GM18499 (cell line): ENCODE data around the gene KCNN4.

ENCODE experiments used
- ATAC-seq: cut with Tn5 transposase; IDR thresholded peaks from one replicate; pipeline ENCODE4 v1.9.1; 2021; ENCODE audit warnings: moderate number of reproducible peaks; ENCODE audit not compliant: insufficient read depth, unreplicated experiment

KCNN4 gene

DNA sequence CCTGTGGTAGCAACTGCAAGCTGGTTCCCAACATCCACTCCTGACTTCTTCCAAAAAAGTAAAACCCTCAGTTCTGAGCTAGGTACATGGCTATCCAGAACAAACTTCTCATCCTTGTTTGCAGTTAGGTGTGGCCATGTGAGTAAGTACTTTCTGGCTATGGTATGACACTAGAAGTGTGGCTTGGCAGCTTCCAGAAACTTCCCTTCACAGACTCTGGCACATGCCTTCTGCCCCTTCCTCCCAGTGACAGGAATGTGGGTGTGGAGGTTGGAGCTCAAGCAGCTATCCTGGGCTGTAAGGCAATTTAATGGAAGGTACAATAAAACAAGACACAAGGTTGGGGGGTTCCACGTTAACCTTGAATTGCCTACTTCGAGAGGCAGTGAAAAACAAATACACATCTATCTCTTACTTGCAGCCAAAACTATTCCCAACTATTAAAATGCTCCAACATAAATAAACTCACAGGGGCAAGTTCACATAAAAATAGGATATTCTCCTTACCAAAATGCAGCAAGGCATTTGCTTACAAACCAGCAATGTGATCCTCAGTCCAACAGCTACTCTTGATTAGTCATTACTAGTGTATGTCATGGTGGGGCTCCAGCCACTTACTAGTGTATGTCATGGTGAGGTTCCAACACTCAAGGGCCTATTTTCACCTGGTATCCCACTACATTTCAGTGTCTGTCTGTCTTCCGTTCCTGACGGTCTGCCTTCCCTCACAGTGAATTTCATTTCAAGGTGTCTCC is 29.1 kb downstream of the KCNN4 start:
- no peak for ATAC-seq

DNA sequence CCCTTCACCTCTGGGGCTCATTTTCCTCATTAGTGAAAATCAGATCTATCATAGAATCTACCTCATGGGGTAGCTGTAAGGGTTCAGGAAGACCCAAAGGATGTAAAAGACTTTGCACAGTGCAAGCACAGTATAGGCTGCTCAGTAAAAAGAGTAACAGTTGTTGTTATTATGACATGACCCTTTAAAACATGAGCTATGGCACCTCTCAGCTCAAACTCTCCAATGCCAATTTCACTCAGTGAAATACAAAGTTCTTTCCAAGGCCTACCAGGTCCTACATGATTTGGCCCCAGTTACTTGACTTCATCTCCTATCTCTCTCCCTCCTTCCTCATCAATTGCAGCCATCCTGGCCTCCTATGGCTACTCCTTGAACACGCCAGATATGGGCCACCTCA is 30.9 kb downstream of the KCNN4 start:
- ATAC-seq = no peak

DNA sequence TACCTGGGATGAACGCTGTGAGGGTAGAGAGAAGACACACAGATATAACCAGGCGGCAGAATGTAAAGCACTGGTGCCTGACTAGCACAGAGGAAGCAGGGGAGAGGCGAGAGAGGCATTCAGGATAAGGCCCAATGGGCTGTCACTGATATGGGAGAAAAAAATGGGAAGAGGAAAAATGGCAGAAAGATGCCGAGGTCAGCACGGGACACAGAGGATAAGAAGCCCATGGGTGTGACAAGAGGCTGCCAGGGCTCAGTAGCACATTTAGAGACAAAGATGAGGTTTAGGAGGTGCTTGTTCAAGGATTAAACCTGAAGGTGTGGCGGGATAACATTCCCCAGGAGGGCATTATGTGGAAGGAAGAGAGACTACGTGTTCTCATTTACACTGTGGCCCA is 31.6 kb downstream of the KCNN4 start:
- no peak for ATAC-seq

DNA sequence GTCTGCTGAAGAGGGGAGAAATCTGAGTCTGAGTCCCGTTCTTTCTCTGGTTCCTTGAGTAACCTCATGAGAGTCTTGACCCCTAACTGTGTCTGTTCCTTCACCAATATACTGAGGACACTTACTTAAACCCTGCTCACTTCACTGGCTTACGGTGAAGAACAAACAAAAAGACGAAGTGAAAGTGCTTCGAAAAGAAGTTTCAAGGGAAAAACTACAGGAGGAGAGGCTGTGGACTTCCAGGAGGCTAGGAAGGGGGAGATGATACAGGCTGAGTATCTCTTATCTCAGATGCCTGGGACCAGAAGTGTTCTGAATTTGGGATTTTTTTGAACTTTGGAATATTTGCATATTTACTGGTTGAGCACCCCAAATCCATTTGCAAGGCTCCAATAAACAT is 32.1 kb downstream of the KCNN4 start:
- ATAC-seq = no peak

DNA sequence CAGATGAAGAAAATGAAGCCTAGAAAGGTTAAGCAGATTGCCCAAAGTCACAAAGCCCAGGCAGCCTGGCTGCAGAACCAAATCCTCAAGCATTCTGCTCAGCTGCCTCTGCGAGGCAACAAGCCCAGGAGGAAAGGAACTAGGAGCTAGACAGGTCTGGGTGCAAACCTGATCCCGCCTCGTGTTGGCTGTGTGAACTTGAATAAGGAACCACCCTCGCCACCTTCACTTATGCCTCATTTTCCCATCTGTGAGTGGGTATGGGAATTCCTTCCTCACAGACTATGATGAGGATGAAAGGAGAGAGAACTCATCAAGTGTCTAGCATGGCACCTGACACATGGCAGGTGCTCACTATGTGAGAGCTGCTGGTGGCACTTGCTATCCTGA is 32.6 kb downstream of the KCNN4 start:
- no peak for ATAC-seq

DNA sequence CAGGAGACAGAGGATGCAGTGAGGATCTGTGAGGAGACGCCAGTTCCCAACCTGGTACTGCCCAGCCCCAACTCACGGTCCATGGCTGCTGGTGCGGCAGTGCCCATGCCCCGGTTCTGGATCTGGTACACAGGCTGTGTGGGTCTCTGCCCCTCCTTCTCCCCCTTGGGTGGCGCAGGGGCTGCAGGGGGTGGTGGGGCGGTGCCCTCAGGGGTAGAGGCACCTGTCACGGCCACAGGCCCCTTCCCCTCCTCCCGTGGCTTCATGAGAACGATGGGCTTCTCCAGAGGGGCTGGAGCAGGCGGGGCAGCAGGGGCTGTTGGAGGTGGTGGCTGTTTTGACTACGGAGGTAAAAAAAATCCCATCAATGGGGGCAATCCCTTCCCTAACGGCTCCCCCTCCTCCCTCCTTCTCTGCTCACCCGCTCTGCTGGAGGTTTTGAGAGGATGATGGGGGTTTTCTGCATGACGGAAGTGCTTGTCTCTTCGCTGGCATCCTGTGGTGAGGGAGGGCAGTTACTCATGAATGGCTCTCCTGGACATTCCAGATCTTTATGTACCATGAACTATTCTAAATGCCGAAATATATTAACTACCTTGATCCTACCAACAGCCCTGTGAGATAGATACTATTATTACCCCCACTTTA is 33.1 kb downstream of the KCNN4 start:
- ATAC-seq = no peak

DNA sequence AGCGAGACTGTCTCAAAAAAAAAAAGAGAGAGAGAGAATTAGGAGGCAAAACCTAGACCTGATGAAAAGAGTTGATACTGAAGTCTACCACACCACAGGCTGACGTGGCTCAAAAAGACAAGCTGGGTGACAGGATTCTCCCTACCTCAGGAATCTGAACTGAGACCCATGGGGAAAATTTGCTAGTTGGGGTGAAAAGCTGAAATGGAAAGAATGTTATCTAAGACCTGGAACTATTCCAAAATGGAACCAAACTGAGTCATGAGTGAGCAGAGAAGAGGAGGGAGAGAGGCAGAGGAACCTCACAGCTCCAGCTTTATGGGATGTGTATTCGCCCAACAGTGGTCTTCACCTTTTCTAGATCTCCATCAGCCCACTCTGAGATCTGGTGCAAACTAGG is 37.7 kb downstream of the KCNN4 start:
- ATAC-seq = no peak

DNA sequence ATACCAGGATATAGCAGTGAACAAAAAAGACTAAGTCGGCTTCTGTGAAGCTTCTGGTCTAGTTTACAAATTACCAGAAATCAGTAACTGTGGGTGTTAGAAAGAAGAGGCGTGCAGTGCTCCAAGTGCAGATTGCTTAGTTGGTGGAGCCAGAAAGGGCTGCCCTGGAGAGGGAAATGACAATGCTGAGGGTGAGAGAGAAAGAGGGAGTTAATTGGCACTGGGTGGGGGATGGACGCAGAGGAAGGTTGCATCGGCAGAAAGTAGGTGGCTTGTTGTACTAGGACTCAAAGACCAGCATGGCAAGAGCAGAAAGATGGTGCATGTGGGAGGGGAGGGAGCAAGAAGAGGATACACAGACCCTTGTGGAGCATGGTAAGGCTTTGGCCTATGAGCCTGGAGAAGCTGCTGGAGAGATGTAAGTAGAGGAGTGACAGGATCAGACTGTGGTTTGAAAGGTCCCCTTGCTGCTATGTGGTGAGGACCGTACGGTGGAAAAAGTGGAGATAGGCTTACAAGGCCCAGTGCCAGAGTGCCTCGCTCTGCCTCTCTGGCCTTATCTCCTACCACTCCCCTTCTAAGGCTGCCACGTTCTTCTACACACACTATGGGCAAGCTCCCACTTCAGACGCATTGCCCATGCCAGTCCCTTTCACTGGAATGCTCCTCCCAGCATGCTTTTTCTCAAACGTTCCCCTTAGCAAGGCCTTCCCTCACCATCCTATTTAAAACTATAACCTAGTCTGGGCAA is 39.5 kb downstream of the KCNN4 start:
- no peak for ATAC-seq

DNA sequence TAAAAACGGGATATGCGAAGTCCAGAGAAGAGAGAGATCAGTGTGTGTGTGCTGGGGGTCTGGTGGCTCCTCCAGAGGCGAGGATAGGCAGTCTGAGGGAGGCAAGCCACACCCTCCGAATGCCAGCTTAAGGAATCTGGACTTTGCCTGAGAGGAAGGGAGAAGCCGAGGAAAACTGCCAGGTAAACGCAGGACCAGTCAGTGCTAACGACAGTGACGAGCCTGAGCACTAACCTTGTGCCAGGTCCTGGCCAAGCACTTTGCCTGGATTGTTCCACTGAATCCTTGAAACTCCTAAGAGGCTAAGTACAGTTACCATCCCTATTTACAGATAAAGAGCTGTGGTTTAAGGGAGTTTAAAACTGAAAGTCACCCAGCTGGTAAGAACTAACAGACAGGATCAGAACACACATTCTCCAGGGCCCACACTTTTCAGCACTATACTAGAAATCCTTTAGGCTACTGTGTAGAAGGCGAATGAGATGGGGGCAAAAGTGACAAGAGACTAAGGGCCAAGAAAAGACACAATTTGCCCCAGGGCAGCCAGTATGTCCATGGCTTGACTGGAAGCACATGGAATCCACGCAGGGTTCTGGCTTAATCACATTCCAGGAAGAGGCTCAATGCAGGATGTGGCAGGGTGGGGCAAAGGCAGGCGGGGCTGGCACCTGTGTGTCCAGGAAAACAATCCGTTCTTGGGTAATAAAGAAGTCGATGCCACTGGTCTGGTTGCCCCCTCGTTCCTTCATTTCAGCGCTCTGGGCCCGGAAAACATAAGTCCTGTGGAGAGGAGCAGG is 41.1 kb downstream of the KCNN4 start:
- no peak for ATAC-seq

DNA sequence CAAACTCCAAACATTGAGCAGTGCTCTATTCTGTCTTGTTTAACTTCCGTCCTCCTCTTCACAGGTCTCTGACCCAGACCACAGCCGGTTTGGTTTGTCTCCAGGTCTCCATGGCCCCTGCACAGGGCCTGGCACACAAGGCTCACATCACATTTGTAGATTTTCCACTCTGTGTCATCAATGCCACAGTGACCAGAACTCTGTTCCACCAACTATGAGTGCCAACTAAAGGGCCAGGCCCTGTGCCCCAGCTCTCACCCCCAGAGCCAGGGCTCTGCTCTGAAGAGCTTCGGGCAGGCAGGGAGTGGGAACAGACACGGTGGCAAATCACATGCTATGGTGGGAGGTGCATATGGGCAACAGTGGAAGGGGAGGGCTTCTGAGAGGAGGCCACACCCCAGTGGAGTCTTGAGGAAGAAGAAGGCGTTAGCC is 42.0 kb downstream of the KCNN4 start:
- no peak for ATAC-seq

DNA sequence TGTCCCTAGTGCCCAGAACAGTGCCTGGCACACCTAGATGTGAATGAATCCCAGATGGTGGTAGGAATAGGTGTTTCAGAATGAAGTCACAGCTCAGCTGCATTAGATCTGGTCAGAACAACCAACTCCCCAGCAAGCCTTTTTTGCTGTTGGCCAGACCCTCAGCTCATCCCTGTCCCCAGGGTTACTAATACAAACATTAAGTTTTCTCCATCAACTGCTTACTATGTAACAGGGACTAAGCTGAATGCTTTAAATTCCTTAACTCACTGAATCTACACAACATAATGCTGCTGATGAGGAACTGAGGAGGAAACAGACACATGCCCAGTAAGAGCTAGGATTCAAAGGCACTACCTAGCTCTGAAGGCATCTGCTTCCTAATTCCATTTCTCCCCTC is 44.8 kb downstream of the KCNN4 start:
- no peak for ATAC-seq

DNA sequence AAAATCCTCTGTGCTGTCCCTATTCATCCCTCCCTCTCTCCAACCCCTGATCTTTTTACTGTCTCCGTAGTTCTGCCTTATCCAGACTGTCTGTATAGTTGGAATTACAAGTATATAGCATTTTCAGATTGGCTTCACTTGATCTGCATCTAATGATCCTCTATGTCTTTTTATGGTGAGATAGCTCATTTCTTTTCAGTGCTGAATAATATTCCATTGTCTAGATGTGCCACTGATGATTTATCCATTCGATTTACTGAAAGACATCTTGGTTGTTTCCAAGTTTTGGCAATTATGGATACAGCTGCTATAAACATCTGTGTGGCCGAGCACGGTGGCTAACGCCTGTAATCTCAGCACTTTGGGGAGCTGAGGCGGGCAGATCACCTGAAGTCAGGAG is 45.8 kb downstream of the KCNN4 start:
- ATAC-seq = no peak

DNA sequence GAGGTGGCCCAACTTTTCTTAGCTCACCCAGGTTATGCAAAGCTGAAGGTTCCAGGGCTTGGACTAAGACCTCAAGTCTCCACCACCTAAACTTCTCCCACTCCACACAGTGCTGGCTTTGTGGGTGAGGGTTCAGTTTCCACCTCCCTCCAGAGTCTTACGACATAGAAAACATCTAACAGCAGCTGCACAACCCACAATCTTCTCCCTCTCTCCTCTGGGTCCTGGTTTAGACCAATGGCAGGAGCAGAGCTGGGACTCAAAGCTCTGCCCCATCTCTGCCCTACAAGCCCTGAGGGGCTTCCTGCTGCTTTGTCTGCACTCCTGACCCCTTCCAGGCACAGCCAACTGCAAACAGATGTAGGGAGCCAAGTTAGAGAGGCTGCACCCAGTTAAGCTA is 48.9 kb downstream of the KCNN4 start:
- ATAC-seq = no peak

DNA sequence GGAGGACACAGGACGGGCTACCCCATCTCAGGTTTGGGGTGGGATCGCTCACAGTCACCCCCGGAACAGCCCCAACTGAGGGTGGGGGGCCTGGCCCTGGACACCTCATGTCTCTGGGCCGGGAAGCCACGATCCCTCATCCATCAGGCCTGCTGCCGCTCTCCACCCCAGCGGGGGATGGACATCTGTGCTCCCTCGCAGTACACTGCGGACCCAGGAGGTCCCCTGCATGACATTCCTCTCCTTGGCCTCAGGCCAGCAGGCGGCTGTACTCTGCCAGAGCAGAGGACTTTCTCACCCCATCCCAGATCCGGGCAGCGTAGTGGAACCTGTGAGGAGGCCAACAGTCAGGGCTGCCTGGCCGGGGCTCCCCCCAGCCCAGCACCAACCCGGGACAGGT is 49.4 kb downstream of the KCNN4 start:
- ATAC-seq = no peak

DNA sequence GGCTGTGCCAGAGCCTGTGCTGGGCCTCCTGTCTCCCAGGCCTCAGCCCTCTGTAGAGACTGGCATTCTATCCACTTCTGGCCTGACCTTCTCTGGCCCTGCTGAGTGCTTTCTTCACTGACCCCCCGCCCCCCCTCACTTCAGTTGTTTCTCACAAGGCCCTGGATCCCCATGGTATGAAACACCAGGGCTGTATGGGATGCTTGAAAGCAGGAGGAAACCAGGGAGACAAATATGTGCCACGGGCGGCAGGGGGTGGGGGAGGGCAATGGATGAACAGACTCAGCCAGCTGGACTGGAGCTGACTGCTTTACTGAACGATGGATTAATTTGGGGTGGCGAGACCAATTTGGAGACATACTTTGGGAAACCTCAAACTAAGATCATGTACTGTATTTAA is 50.9 kb downstream of the KCNN4 start:
- ATAC-seq = no peak

DNA sequence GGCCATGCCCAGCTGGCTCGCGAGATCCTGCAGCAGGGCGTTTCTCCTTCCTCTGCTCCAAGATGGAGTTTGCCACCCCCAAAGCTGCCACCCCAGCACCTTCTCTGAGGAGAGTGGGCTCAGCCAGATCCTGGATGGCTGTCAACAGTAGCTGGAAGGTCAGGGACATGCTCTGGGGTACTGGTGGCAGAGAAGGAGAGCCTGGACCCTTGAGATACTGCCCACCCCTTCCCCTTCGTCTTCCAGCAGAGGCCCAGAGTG is 53.2 kb downstream of the KCNN4 start:
- no peak for ATAC-seq

DNA sequence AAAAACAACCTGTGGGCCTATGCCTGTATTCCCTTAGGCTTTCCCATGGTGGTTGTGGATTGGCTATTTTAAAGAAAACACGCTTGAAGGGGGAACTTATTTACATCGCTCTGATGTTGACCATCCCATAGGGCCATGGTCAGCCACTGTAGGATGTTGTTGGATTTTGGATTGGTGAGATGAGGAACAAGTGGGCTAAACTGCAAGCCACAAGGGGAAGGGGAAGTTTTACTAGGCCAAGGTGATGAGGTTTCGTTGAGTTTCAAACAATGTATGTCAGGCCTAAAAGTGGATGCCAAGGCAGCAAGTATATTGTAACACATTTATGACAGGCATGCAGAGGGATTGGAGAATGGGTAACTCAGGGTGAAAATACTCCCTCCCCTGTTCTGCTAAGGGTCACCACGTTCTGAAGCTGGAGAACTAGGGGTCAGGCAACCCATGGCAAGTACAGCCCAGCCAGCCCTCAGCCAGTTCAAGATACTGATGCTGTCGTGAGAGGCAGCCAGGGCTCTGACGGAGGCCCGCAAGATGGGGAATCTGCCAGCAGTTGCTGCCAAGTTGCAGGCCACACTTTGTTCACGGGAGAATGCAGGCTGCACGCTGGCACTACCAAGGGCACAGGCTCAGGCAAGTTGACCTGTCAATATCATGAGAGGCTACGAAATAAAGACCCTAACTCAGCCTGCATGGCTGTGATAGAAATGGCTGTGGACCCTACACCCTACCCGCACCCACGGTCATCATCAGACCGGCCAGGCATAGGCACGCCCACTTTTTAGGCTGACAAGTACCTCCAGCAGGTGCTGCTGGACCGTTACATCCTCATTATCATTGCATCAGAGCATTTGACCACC is 53.8 kb downstream of the KCNN4 start:
- ATAC-seq = no peak

DNA sequence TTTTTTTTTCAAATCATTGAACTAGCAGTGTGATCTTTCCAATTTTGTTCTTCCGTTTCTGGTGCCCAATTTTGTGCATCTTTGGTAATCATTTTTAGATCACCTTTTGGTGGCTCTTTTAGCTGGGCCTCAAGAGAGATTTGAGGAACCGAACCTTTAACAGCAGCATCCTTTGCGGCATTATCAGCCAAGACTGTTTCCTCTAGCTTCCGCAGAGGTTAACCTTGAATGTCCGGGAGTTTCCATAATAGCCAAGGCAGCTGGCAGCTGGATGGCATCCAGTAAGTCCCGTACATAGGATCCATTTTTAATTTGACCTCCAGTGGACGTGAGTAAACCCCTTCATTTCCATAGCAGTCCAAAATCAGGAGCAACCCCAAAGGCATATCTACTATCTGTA is 55.3 kb downstream of the KCNN4 start:
- no peak for ATAC-seq

DNA sequence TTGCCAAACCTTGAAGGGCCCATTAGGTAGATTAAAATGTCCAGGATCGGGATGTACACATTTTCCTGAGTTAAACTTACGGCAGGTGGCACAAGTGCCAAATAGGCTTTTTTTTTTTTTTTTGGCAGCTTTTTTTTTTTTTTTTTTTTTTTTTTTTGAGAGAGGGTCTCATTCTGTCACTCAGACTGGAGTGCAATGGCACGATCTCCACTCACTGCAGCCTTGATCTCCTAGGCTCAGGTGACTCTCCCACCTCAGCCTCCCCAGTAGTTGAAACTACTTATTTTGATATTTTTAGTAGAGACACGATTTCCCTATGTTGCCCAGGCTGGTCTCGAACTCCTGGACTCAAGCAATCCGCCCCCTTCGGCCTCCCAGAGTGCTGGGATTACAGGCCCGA is 55.9 kb downstream of the KCNN4 start:
- no peak for ATAC-seq

DNA sequence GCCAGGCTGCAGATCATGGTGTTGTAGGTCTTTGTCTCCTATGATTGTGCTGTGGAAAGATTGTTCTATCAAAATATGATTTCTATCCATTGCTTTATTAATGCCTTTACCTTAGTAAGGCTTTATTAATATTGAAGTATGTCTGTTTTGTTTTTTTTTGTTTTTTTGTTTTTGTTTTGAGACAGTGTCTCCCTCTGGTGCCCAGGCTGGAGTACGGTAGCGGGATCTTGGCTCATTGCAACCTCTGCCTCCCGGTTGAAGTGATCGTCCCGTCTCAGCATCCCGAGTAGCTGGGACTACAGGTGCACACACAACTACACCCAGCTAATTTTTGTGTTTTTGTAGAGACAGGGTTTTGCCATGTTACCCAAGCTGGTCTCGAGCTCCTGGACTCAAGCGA is 57.2 kb downstream of the KCNN4 start:
- no peak for ATAC-seq
